Naive thymus-derived CD8-positive, alpha-beta T cell (primary cell): ENCODE results near the gene PICK1. TPM values are rescaled to one million over a fixed set of nuclear protein-coding genes. Genes with fewer than 3 reads are reported as not detected.

Experiments
- ATAC-seq, 2 donors: fragments of 150-1000 bp; cut with Tn5 transposase in 1 of 2; sonication (Bioruptor Pico), chemical (Tn5 transposase) in 1 of 2; 1 replicate in 1 of 2; 2 replicates in 1 of 2; pipeline ENCODE4 v1.10.0; 2021; ENCODE audit warnings: mild to moderate bottlenecking in 2 of 2, moderate library complexity in 2 of 2
- POLR2A ChIA-PET: fragments of 350-600 bp; sonication (Branson Sonifier 250); formaldehyde crosslinking; loops from one replicate; lab custom pipeline; 2021; ENCODE audit warnings: antibody characterized with exemption; lab: Charles Lee
- DNase-seq, 10 donors: peaks; one replicate each; pipeline versions ENCODE4 v3.0.0 to v3.0.0-alpha.2; 2020 to 2022
- H3K27ac Mint-ChIP-seq, 10 donors: one replicate each; pipeline ENCODE4 v1.8.0; 2020 to 2022; ENCODE audit warnings: mild to moderate bottlenecking in 10 of 10, mixed read lengths in 10 of 10, moderate library complexity in 4 of 10, inconsistent platforms in 1 of 10
- H3K27me3 Mint-ChIP-seq, 5 donors: one replicate each; pipeline ENCODE4 v1.8.0; 2021 to 2022; ENCODE audit warnings: mixed read lengths in 5 of 5
- H3K36me3 Mint-ChIP-seq, 3 donors: one replicate each; pipeline ENCODE4 v1.8.0; 2020 to 2022; ENCODE audit warnings: mixed read lengths in 3 of 3, mild to moderate bottlenecking in 2 of 3, inconsistent platforms in 1 of 3
- H3K4me1 Mint-ChIP-seq, 4 donors: one replicate each; pipeline ENCODE4 v1.8.0; 2021 to 2022; ENCODE audit warnings: mixed read lengths in 4 of 4
- H3K4me3 Mint-ChIP-seq, 10 donors: one replicate each; pipeline ENCODE4 v1.8.0; 2020 to 2022; ENCODE audit warnings: mild to moderate bottlenecking in 10 of 10, mixed read lengths in 10 of 10, moderate library complexity in 6 of 10, inconsistent platforms in 1 of 10
- H3K9me3 Mint-ChIP-seq, 9 donors: one replicate each; pipeline ENCODE4 v1.8.0; 2020 to 2022; ENCODE audit warnings: mixed read lengths in 9 of 9, mild to moderate bottlenecking in 3 of 9, inconsistent platforms in 1 of 9, moderate library complexity in 1 of 9
- polyA plus RNA-seq, 3 donors: library from polyadenylated mRNA; unstranded; fragments of 300-500 nt; fragmentation: Illumina TruSeq; gene quantifications; one replicate each; pipeline ENCODE4 v1.2.3, GENCODE V29; 2021
- total RNA-seq, 8 experiments: library from RNA in 2 of 8; stranded (reverse) in 2 of 8; gene quantifications; one replicate each; pipeline ENCODE4 v1.2.3 and lab custom pipeline; 2021 to 2026

Gene PICK1
- total RNA-seq = 10 to 100 TPM; 24.1 to 28.8 TPM
- 1 to 10 TPM; 4.5 to 7.7 (median 6.6) TPM for polyA plus RNA-seq
- 21.2 to 33.3 (median 29.0) reads per million in 6 experiments for total RNA-seq (lab: John Stamatoyannopoulos, UW)

GRCh38 chr22:38056969-38057891, at the start of gene PICK1:
Gene PICK1, plus strand, starts transcription at chr22:38057404. Its CDS starts 406 bp downstream, at chr22:38057810.
- peak within 1 kb of the TSS; percentile 91 to 100 (median 99) for H3K27ac Mint-ChIP-seq

GRCh38 chr22:38009000-38009806, 48.0 kb upstream of the PICK1 start:
- Mint-ChIP-seq H3K9me3 (no peaks in the 10 kb centered on the region), H3K4me1 (peaks cover 5 to 13% (median 7%) of the 10 kb centered on the region in 4 donors), H3K4me3 (peak overlapping the region in 1 of 10 donors; percentile 64), H3K36me3 (no peaks in the 10 kb centered on the region), H3K27me3 (no peaks in the 10 kb centered on the region), H3K27ac (peak overlapping the region in 7 of 10 donors; percentile 25 to 87 (median 49))
- no peak for DNase-seq
- POLR2A ChIA-PET = no interaction called here
- no peak for ATAC-seq

More at GRCh38 chr22:38056969-38057891, at the start of gene PICK1:
- H3K9me3 Mint-ChIP-seq = no peaks in the 10 kb centered on the region
- H3K4me1 Mint-ChIP-seq = peaks cover 15 to 27% (median 19%) of the 10 kb centered on the region in 4 donors
- H3K4me3 Mint-ChIP-seq = peak within 1 kb of the TSS; percentile 91 to 99 (median 96)
- ATAC-seq (peak; percentile 86 to 87), DNase-seq (peak; percentile 62 to 92 (median 82))
- peaks cover 0 to 23% (median 9%) of the 10 kb centered on the region in 3 donors for H3K36me3 Mint-ChIP-seq
- H3K27me3 Mint-ChIP-seq = no peaks in the 10 kb centered on the region
- POLR2A ChIA-PET = interaction anchor here (0.5 to 1.2 kb wide), 4 partner anchors 87 to 1172 kb away, joined by 3 to 4 read pairs (median 3); no protein-coding TSS in a partner anchor

- no peaks in the 10 kb centered on the region for H3K9me3 Mint-ChIP-seq
- DNase-seq (no peak), ATAC-seq (no peak)
- POLR2A ChIA-PET = no interaction called here
- no peaks in the 10 kb centered on the region for H3K27me3 Mint-ChIP-seq
- H3K36me3 Mint-ChIP-seq = no peaks in the 10 kb centered on the region
- H3K4me3 Mint-ChIP-seq = no peak overlapping the region
- H3K27ac Mint-ChIP-seq = no peak overlapping the region
- peaks cover 6 to 16% (median 9%) of the 10 kb centered on the region in 4 donors for H3K4me1 Mint-ChIP-seq
Measured at GRCh38 chr22:38012604-38013072, 44.6 kb upstream of the PICK1 start.

- Mint-ChIP-seq H3K4me3 (no peak overlapping the region), H3K9me3 (no peaks in the 10 kb centered on the region), H3K27ac (no peak overlapping the region), H3K27me3 (no peaks in the 10 kb centered on the region), H3K4me1 (peaks cover 1 to 11% (median 7%) of the 10 kb centered on the region in 4 donors), H3K36me3 (no peaks in the 10 kb centered on the region)
- ATAC-seq (no peak), DNase-seq (no peak)
- POLR2A ChIA-PET = interaction anchor here (0.7 kb wide), 1 partner anchor 21 kb away, joined by 4 read pairs; no protein-coding TSS in a partner anchor
Measured at GRCh38 chr22:38014083-38014482, 43.1 kb upstream of the PICK1 start.

- DNase-seq = no peak
- H3K4me1 Mint-ChIP-seq = peaks cover 0 to 9% (median 2%) of the 10 kb centered on the region in 4 donors
- POLR2A ChIA-PET = no interaction called here
- ATAC-seq = no peak
- H3K4me3 Mint-ChIP-seq = no peak overlapping the region
- no peaks in the 10 kb centered on the region for H3K36me3 Mint-ChIP-seq
- no peaks in the 10 kb centered on the region for H3K27me3 Mint-ChIP-seq
- H3K9me3 Mint-ChIP-seq = no peaks in the 10 kb centered on the region
- peak overlapping the region in 1 of 10 donors; percentile 17 for H3K27ac Mint-ChIP-seq
Measured at GRCh38 chr22:38016182-38017151, 40.7 kb upstream of the PICK1 start.

- H3K4me3 Mint-ChIP-seq = no peak overlapping the region
- no peaks in the 10 kb centered on the region for H3K9me3 Mint-ChIP-seq
- H3K27me3 Mint-ChIP-seq = no peaks in the 10 kb centered on the region
- no peaks in the 10 kb centered on the region for H3K36me3 Mint-ChIP-seq
- POLR2A ChIA-PET = no interaction called here
- DNase-seq (no peak), ATAC-seq (no peak)
- peak overlapping the region in 1 of 10 donors; percentile 12 for H3K27ac Mint-ChIP-seq
- peaks cover 0 to 9% (median 2%) of the 10 kb centered on the region in 4 donors for H3K4me1 Mint-ChIP-seq
Measured at GRCh38 chr22:38017272-38017920, 39.8 kb upstream of the PICK1 start.

GRCh38 chr22:38017939-38018885, 39.0 kb upstream of the PICK1 start:
- no peak for DNase-seq
- POLR2A ChIA-PET = no interaction called here
- no peaks in the 10 kb centered on the region for H3K36me3 Mint-ChIP-seq
- H3K4me3 Mint-ChIP-seq = no peak overlapping the region
- peaks cover 0 to 9% (median 2%) of the 10 kb centered on the region in 4 donors for H3K4me1 Mint-ChIP-seq
- no peaks in the 10 kb centered on the region for H3K27me3 Mint-ChIP-seq
- peak overlapping the region in 3 of 10 donors; percentile 12 to 65 (median 18) for H3K27ac Mint-ChIP-seq
- ATAC-seq = no peak
- no peaks in the 10 kb centered on the region for H3K9me3 Mint-ChIP-seq

GRCh38 chr22:38018938-38019827, 38.0 kb upstream of the PICK1 start:
- POLR2A ChIA-PET = no interaction called here
- no peak for DNase-seq
- ATAC-seq = no peak
- Mint-ChIP-seq H3K4me1 (peaks cover 0 to 9% (median 2%) of the 10 kb centered on the region in 4 donors), H3K27ac (no peak overlapping the region), H3K4me3 (no peak overlapping the region), H3K36me3 (no peaks in the 10 kb centered on the region), H3K9me3 (no peaks in the 10 kb centered on the region), H3K27me3 (no peaks in the 10 kb centered on the region)

GRCh38 chr22:38021206-38021605, 36.0 kb upstream of the PICK1 start:
- no peaks in the 10 kb centered on the region for H3K9me3 Mint-ChIP-seq
- H3K36me3 Mint-ChIP-seq = peaks cover 0 to 2% (median 0%) of the 10 kb centered on the region in 3 donors
- no peaks in the 10 kb centered on the region for H3K27me3 Mint-ChIP-seq
- DNase-seq (no peak), ATAC-seq (no peak)
- no peak overlapping the region for H3K27ac Mint-ChIP-seq
- peaks cover 0 to 7% (median 2%) of the 10 kb centered on the region in 4 donors for H3K4me1 Mint-ChIP-seq
- POLR2A ChIA-PET = no interaction called here
- no peak overlapping the region for H3K4me3 Mint-ChIP-seq

- Mint-ChIP-seq H3K4me1 (peaks cover 0 to 10% (median 0%) of the 10 kb centered on the region in 4 donors), H3K9me3 (no peaks in the 10 kb centered on the region), H3K27me3 (no peaks in the 10 kb centered on the region), H3K36me3 (peaks cover 0 to 3% (median 0%) of the 10 kb centered on the region in 3 donors), H3K27ac (no peak overlapping the region), H3K4me3 (no peak overlapping the region)
- POLR2A ChIA-PET = no interaction called here
- no peak for ATAC-seq
- no peak for DNase-seq
Measured at GRCh38 chr22:38023045-38023444, 34.2 kb upstream of the PICK1 start.
